Measurements from ENCODE around the gene LIMK2.
"Not testable (repeated sequence)": the region's sequence is repeated elsewhere in the genome, so short reads cannot be mapped to it uniquely, and the experiment has no call there.

The LIMK2 gene

DNA sequence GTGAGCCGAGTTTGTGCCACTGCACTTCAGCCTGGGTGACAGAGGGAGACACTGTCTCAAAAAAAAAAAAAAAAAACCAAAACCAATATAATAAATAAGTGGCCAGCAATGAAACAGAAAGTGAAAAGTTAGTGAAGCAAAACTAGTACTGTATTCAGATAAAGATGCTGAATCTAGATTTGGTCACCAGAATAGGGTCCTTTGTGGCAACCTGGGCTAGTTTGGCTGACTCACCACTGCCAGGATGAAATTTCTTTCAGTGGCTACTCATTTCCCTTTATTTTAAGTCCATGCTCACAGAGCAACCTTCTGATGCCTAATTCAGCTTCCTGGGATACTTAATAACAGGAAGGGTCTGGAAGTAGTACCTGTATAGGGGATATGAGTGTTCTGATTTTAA, 26.0 kb downstream of the LIMK2 start:
- DNase-seq (ENCODE audit: low read depth) = no peak
- H3K4me3 ChIP-seq (ENCODE audit: low read depth, low read length) = no peak overlapping the region

DNA sequence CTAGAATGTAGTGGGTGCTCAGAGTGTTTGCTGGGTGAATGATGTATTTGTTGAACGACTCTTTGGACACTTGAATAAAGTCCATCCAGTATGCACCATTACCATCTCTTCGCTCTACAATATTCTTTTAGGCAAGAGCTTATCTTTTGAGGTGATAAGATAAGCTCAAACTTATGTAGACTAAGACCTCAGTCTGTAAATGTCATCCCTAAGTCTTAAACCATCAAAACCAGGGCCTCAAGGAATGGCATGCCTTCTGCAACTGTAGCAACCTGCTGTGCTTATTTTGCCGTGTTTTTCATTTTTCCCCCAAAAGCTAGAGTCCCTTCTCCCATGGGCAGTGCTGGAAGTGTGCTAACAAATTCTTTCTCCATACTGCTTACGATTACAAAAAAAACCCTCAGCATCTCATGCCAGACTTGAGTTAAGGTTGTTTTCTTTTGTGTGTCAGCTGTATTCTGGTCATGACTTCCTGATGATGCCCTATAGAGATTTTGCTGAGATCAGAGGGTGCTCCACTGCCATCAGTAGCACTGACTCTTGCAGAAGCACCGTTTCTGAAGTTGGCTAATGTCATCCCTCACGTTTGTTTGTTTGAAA, 27.8 kb downstream of the LIMK2 start:
- DNase-seq (ENCODE audit: low read depth) = no peak
- no peak overlapping the region for H3K4me3 ChIP-seq (ENCODE audit: low read depth, low read length)

- DNase-seq (ENCODE audit: low read depth) = no peak
- no peak overlapping the region for H3K4me3 ChIP-seq (ENCODE audit: low read depth, low read length)
Measured at GRCh38 chr22:31241200-31241599, 29.1 kb downstream of the LIMK2 start.

- no peak overlapping the region for H3K4me3 ChIP-seq (ENCODE audit: low read depth, low read length)
- no peak for DNase-seq (ENCODE audit: low read depth)
Measured at GRCh38 chr22:31241936-31242335, 29.8 kb downstream of the LIMK2 start.

GRCh38 chr22:31243339-31244045, 31.4 kb downstream of the LIMK2 start:
- no peak for DNase-seq (ENCODE audit: low read depth)
- no peak overlapping the region for H3K4me3 ChIP-seq (ENCODE audit: low read depth, low read length)

GRCh38 chr22:31244046-31244942, 32.2 kb downstream of the LIMK2 start:
- no peak overlapping the region for H3K4me3 ChIP-seq (ENCODE audit: low read depth, low read length)
- DNase-seq (ENCODE audit: low read depth) = peak; percentile 62

- no peak overlapping the region for H3K4me3 ChIP-seq (ENCODE audit: low read depth, low read length)
- DNase-seq (ENCODE audit: low read depth) = no peak
Measured at GRCh38 chr22:31244943-31245451, 32.9 kb downstream of the LIMK2 start.

- not testable (repeated sequence) for H3K4me3 ChIP-seq (ENCODE audit: low read depth, low read length); DNase-seq (ENCODE audit: low read depth)
Measured at GRCh38 chr22:31245998-31246397, 33.9 kb downstream of the LIMK2 start.

DNA sequence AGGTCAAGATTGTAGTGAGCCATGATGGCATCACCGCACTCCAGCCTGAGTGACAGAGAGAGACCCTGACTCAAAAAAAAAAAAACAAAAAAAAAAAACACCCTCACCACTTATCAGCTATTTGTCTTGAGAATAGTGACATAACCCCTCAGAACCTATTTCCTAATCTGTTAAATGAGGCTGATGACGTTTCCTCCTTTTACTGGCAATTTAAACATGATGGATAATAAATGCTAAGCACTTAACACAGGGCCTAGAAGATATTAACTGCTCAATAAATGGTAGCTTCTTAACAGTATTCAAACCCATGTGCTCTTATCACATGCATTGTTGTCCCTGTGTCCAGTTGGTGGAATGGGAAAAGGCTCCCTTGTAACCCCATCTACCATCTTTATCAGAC, 34.6 kb downstream of the LIMK2 start:
- no peak for DNase-seq (ENCODE audit: low read depth)
- no peak overlapping the region for H3K4me3 ChIP-seq (ENCODE audit: low read depth, low read length)

GRCh38 chr22:31247726-31248125, 35.6 kb downstream of the LIMK2 start:
- H3K4me3 ChIP-seq (ENCODE audit: low read depth, low read length) = peak overlapping the region; percentile 63
- DNase-seq (ENCODE audit: low read depth) = no peak

GRCh38 chr22:31248138-31248745, 36.1 kb downstream of the LIMK2 start:
- peak; percentile 81 for DNase-seq (ENCODE audit: low read depth)

DNA sequence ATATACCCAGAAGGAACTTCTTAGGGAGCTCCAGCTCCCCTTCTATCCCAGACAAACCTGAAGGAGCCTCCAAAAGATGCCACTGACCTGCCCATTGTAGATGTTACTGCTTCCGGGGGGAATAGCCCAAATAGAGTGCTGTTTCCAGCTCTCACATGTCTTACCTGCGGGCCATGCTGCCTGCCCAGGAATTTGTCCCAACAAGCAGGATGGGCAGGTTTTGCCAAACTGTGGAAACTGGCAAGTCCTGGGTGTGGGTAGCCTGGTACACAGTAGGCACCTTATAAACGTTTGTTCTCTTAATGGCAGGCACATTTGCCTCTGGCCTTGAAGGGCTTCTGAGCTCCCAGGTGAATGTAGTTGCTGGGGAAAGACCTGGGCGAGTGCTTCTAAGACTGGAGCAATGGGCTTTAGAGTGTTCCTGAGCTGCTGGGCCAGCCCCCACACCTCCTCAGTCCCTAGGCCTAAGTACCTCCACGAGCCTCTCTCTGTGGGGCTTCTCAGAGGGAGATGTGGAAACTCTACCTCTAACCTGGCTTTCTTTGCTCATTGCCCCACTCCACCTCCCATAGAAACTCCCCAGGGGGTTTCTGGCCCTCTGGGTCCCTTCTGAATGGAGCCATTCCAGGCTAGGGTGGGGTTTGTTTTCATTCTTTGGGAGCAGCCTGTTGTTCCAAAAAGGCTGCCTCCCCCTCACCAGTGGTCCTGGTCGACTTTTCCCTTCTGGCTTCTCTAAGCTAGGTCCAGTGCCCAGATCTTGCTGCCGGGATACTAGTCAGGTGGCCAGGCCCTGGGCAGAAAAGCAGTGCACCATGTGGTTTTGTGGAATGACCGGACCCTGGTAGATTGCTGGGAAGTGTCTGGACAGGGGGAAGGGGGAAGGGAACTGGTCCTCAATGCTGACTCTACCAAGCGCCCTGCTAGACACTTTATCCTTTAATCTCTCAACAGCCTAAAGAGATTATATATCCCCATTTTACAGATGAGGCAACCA, 37.2 kb downstream of the LIMK2 start:
- H3K4me3 ChIP-seq (ENCODE audit: low read depth, low read length) = peak overlapping the region; percentile 63

More at GRCh38 chr22:31248138-31248745, 36.1 kb downstream of the LIMK2 start:
- H3K4me3 ChIP-seq (ENCODE audit: low read depth, low read length) = peak overlapping the region; percentile 63

DNA sequence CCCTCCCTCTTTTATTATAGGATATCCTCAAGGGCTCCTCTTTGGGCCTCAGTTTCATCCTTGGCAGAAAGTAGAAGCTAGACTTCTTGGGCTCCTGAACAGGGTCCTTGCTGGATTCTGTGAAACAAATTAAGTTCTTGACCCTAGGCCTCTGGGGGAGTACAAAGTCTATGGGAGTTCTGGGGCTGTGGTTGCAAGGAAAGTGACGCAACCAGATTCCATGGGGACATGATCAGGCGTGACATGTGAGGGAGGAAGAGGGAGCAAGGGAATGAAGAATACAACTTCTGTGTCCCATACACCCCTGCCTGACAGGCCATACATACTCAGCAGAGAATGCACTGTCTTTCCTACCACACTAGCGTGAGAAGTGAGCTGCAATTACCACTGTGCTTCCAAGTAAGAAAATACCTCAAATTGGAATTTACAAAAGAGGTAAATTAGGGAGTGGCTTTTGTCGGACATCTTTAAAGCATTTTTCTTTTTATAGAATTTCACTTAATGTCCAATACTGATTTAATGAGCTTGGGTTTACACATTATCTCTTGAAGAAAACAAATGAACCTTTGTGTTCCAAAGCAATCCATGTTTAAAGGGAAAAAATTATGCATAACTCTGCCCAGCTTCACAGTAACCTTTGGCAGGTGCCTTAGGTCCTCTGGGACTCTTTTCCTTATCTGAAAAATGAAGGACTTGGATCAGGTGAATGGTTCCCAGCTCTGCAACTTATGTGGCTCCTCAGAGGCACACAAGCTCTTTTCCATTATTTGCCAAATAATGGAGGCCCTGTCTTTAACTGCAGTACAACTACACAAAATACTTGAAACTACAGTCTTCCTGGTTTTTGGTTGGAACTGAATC, 38.9 kb downstream of the LIMK2 start:
- H3K4me3 ChIP-seq (ENCODE audit: low read depth, low read length) = no peak overlapping the region
- no peak for DNase-seq (ENCODE audit: low read depth)

More for the DNA sequence above, 37.2 kb downstream of the LIMK2 start:
- no peak for DNase-seq (ENCODE audit: low read depth)

DNA sequence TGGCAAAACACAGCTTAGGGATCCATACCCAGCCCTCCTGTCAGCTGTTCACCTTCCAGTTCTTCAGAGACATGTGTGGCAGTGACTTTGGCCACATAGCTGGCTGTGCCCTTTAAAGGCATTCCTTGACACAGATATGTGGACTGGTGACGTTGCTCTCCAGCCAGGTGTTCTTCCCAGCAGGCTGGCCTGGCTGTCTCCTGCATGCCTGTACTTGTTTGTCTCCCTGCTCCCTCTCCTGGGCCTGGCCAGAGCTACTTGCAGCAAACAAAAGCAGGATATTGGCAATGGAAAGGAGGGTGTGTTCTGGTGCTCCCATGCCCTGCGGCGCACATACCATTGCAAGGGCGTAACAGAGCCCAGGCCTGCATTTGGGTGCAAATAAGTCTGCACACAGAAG, 41.9 kb downstream of the LIMK2 start:
- DNase-seq (ENCODE audit: low read depth) = no peak
- H3K4me3 ChIP-seq (ENCODE audit: low read depth, low read length) = no peak overlapping the region

GRCh38 chr22:31259798-31260473, 47.8 kb downstream of the LIMK2 start:
- no peak overlapping the region for H3K4me3 ChIP-seq (ENCODE audit: low read depth, low read length)
- no peak for DNase-seq (ENCODE audit: low read depth)

GRCh38 chr22:31260474-31260856, 48.4 kb downstream of the LIMK2 start:
- no peak for DNase-seq (ENCODE audit: low read depth)
- H3K4me3 ChIP-seq (ENCODE audit: low read depth, low read length) = no peak overlapping the region

Data from skeletal muscle cell (primary cell).